T-cell (primary cell): ENCODE measurements around the gene ASB7. TPM values are rescaled to one million over a fixed set of nuclear protein-coding genes. Genes with fewer than 3 reads are reported as not detected.

Source experiments
- ATAC-seq, 4 experiments: fragments of 200-7000 bp in 3 of 4; fragments of 150-1000 bp in 1 of 4; cut with Tn5 transposase; replicated peaks in 1 of 4; 1 replicate in 3 of 4; 2 replicates in 1 of 4; pipeline ENCODE4 v1.10.0; 2021; ENCODE audit warnings: moderate library complexity in 3 of 4, mild to moderate bottlenecking in 2 of 4, moderate number of reproducible peaks in 1 of 4
- CTCF ChIA-PET, 2 donors: fragments of 300-600 bp; sonication (Branson Sonifier 250); formaldehyde crosslinking; loops; one replicate each; lab custom pipeline; 2022; ENCODE audit warnings: antibody characterized with exemption in 2 of 2; lab: Charles Lee
- POLR2A ChIA-PET, 2 donors: fragments of 300-600 bp; sonication (Branson Sonifier 250); formaldehyde crosslinking; loops; one replicate each; lab custom pipeline; 2022; ENCODE audit warnings: antibody characterized with exemption in 2 of 2; lab: Charles Lee
- DNase-seq, 35 experiments: peaks; one replicate each; pipeline versions ENCODE4 v3.0.0 to v3.0.0-alpha.2; 2013 to 2023
- H3K27ac ChIP-seq: one replicate; pipeline ENCODE4 v1.5.1; 2013; ENCODE audit warnings: low read length
- H3K27me3 ChIP-seq, 2 experiments: replicated peaks in 1 of 2; 1 replicate in 1 of 2; 2 replicates in 1 of 2; pipeline versions ENCODE4 v1.6.1 to v1.7.0; 2013; ENCODE audit warnings: low read length in 1 of 2, mixed read lengths in 1 of 2; ENCODE audit not compliant: control insufficient read depth in 2 of 2, insufficient read depth in 2 of 2; ENCODE audit errors: extremely low read depth in 1 of 2
- H3K36me3 ChIP-seq, 2 donors: 1 replicate in 1 of 2; 2 replicates in 1 of 2; pipeline versions ENCODE4 v1.6.1 to v1.7.0; 2013; ENCODE audit warnings: low read length in 1 of 2; ENCODE audit not compliant: control insufficient read depth in 2 of 2, insufficient read depth in 1 of 2; ENCODE audit errors: extremely low read depth in 1 of 2
- H3K4me1 ChIP-seq, 2 experiments: 1 replicate in 1 of 2; 2 replicates in 1 of 2; pipeline versions ENCODE4 v1.6.1 to v1.7.0; 2013; ENCODE audit warnings: low read length in 2 of 2, mixed read lengths in 1 of 2; ENCODE audit not compliant: insufficient read depth in 2 of 2, control insufficient read depth in 1 of 2; ENCODE audit errors: extremely low read depth in 1 of 2
- H3K4me3 ChIP-seq, 2 donors: 1 replicate in 1 of 2; 2 replicates in 1 of 2; pipeline versions ENCODE4 v1.5.1 to v1.7.0; 2013; ENCODE audit warnings: mild to moderate bottlenecking in 2 of 2, low read length in 1 of 2, moderate library complexity in 1 of 2; ENCODE audit not compliant: control insufficient read depth in 1 of 2; ENCODE audit errors: extremely low read depth in 1 of 2
- H3K9me3 ChIP-seq: 2 replicates; pipeline ENCODE4 v1.7.0; 2013
- H3K27ac Mint-ChIP-seq, 2 donors: one replicate each; pipeline ENCODE4 v1.8.0; 2020 to 2021; ENCODE audit warnings: mild to moderate bottlenecking in 2 of 2, mixed read lengths in 2 of 2
- H3K27me3 Mint-ChIP-seq, 2 donors: one replicate each; pipeline ENCODE4 v1.8.0; 2021 to 2022; ENCODE audit warnings: mixed read lengths in 2 of 2
- H3K36me3 Mint-ChIP-seq: one replicate; pipeline ENCODE4 v1.8.0; 2021; ENCODE audit warnings: mixed read lengths
- H3K4me1 Mint-ChIP-seq, 3 donors: one replicate each; pipeline ENCODE4 v1.8.0; 2020 to 2022; ENCODE audit warnings: mixed read lengths in 3 of 3, mild to moderate bottlenecking in 1 of 3
- H3K4me3 Mint-ChIP-seq, 3 donors: one replicate each; pipeline ENCODE4 v1.8.0; 2020 to 2022; ENCODE audit warnings: mild to moderate bottlenecking in 3 of 3, mixed read lengths in 3 of 3, moderate library complexity in 3 of 3
- H3K9me3 Mint-ChIP-seq, 3 donors: one replicate each; pipeline ENCODE4 v1.8.0; 2020 to 2022; ENCODE audit warnings: mixed read lengths in 3 of 3
- WGBS: methylation state at CpG from one replicate; pipeline ENCODE4 v1.1.5; 2013; ENCODE audit warnings: missing lambda C conversion rate; ENCODE audit not compliant: insufficient coverage; 5-methylcytosine and 5-hydroxymethylcytosine counted together
- total RNA-seq, 35 experiments: library from RNA in 6 of 35; stranded (reverse) in 6 of 35; fragments of 120-200 nt in 1 of 35; gene quantifications; one replicate each; pipeline versions ENCODE4 v1.2.1 to v1.2.4 and lab custom pipeline; 2013 to 2026

Gene ASB7
- total RNA-seq, 5 donors from 2014 or later (not counting 1 experiment from before 2014, with no cell fraction given) = 17.7 to 24.8 (median 21.8) TPM

DNA sequence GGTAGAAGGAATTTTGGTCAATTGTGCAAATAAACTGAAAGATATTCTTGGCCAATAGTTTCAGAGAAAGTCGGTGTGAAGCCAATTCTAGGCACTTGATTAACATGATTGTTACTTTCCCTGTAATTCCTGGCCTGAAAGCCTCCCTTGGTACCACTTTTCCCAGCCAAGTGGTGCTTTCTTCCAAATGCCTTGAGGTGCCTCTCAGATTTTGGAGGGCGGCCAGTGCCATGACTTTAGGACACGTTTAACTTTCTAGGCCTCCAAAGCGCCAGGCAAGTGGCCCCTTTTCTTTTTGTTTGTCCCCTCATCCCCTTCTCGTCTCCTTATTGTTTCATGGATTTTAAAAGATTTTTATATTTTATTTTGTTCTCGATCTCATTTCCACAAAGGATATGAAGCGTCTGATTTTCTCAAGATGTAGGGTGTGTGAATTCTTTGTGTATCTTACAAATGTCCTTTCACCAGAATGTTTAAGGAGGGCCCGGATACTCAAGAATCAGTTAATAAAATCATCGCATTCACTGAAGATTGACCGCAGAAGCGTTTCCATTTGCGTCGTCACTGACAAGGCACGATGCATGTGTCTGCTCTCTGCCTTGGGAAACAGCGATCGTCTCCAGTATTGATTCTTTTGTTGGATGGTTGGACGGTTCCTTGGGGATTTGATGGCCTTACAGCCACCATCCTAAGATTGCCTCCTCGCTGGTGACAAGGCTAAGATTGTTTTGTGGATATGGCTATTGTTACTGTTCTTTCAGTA lies 87.8 kb downstream of the ASB7 start:
- H3K9me3 Mint-ChIP-seq = no peaks in the 10 kb centered on the region
- no peak for ATAC-seq
- no peaks in the 10 kb centered on the region for H3K4me1 Mint-ChIP-seq
- Histone ChIP-seq H3K9me3 (no peaks in the 10 kb centered on the region), H3K36me3 (no peaks in the 10 kb centered on the region), H3K27me3 (peaks cover 0 to 23% of the 10 kb centered on the region in 2 experiments), H3K4me3 (no peak overlapping the region), H3K27ac (no peak overlapping the region), H3K4me1 (no peaks in the 10 kb centered on the region)
- ChIA-PET POLR2A (no interaction called here), CTCF (no interaction called here)
- DNase-seq = no peak
- WGBS = 86% methylated on average over 10 of the region's 18 CpGs
- no peak overlapping the region for H3K4me3 Mint-ChIP-seq
- H3K27ac Mint-ChIP-seq = no peak overlapping the region
- peaks cover 7 to 21% of the 10 kb centered on the region in 2 donors for H3K27me3 Mint-ChIP-seq
- H3K36me3 Mint-ChIP-seq = no peaks in the 10 kb centered on the region

DNA sequence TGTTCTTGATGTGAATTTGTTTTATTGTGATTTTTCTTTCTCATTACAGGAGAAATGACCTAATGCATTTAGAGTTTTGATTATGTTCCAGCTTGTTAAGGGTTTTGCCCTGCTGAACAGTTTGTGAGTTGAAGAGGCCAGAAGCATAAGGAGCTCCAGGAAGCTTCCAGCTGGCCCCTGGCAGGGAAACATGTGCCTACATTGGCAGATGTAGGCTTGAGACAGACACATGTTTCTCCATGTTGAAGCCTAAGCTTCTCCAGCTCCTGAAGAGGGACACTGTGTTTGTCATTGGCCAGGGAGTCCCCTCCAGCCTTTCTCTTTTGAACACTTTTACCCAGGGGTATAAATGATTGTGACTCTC lies 88.4 kb downstream of the ASB7 start:
- ATAC-seq (no peak), DNase-seq (no peak)
- H3K27me3 ChIP-seq = peaks cover 0 to 21% of the 10 kb centered on the region in 2 experiments
- Mint-ChIP-seq H3K4me3 (no peak overlapping the region), H3K4me1 (no peaks in the 10 kb centered on the region), H3K27ac (no peak overlapping the region), H3K27me3 (peaks cover 9 to 23% of the 10 kb centered on the region in 2 donors), H3K36me3 (no peaks in the 10 kb centered on the region), H3K9me3 (peaks cover 0 to 1% (median 0%) of the 10 kb centered on the region in 3 donors)
- H3K36me3 ChIP-seq = no peaks in the 10 kb centered on the region
- no peak overlapping the region for H3K4me3 ChIP-seq
- no peaks in the 10 kb centered on the region for H3K9me3 ChIP-seq
- no peaks in the 10 kb centered on the region for H3K4me1 ChIP-seq
- ChIA-PET POLR2A (no interaction called here), CTCF (no interaction called here)
- H3K27ac ChIP-seq = no peak overlapping the region

DNA sequence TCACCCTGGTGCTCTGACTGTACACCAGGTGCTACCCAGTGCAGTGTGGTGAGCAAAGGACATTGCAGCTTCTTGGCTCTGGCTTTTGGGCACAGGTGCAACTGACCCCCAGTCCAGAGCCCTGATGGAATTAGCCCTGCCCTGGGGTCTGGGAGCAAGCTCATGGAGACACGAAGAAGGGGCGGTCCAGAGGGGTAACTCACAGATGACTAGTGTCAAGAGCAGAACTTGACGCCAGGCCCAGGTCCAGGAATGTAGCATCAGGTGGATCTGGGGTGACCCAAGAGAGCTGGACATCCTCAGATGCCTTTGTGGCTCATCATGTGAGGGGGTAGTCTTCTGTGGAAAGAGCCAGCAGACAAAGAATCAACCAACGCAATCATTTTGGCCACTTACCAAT lies 88.9 kb downstream of the ASB7 start:
- ATAC-seq (no peak), DNase-seq (no peak)
- CTCF ChIA-PET = no interaction called here
- H3K4me3 ChIP-seq = no peak overlapping the region
- Mint-ChIP-seq H3K4me1 (no peaks in the 10 kb centered on the region), H3K9me3 (peaks cover 0 to 6% (median 0%) of the 10 kb centered on the region in 3 donors), H3K27ac (no peak overlapping the region), H3K27me3 (peaks cover 9 to 26% of the 10 kb centered on the region in 2 donors), H3K4me3 (no peak overlapping the region), H3K36me3 (no peaks in the 10 kb centered on the region)
- no peak overlapping the region for H3K27ac ChIP-seq
- no peaks in the 10 kb centered on the region for H3K4me1 ChIP-seq
- H3K27me3 ChIP-seq = peaks cover 0 to 18% of the 10 kb centered on the region in 2 experiments
- 88% methylated on average over 2 of the region's 4 CpGs for WGBS
- POLR2A ChIA-PET = no interaction called here
- H3K36me3 ChIP-seq = no peaks in the 10 kb centered on the region
- H3K9me3 ChIP-seq = no peaks in the 10 kb centered on the region

DNA sequence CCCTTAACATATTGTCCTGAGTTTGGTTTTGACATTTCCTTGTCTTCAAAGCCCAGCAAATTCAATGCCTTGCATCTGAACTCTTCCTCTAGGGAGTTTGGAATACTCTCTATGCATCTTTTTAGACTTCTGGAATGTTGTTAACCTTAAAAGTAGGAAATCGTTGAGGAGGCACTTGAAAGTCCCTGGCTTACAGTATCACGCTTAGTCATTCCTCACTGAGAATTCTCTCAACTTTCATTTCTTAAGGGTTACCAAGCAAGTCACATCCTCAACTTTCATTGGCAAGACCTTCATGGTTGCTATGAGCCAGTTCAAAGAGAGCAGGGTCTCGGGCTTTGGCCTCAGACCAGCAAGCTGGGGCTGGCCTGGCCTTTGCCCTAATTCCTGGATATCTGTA lies 89.9 kb downstream of the ASB7 start:
- Mint-ChIP-seq H3K4me1 (no peaks in the 10 kb centered on the region), H3K9me3 (peaks cover 0 to 6% (median 0%) of the 10 kb centered on the region in 3 donors), H3K4me3 (no peak overlapping the region), H3K27me3 (peaks cover 12 to 21% of the 10 kb centered on the region in 2 donors), H3K36me3 (no peaks in the 10 kb centered on the region), H3K27ac (no peak overlapping the region)
- no peak overlapping the region for H3K27ac ChIP-seq
- ATAC-seq = no peak
- WGBS = 79% methylated on average over 2 of the region's 3 CpGs
- no peak for DNase-seq
- ChIA-PET CTCF (no interaction called here), POLR2A (no interaction called here)
- peaks cover 0 to 16% of the 10 kb centered on the region in 2 experiments for H3K27me3 ChIP-seq
- no peak overlapping the region for H3K4me3 ChIP-seq
- no peaks in the 10 kb centered on the region for H3K9me3 ChIP-seq
- H3K4me1 ChIP-seq = no peaks in the 10 kb centered on the region
- H3K36me3 ChIP-seq = no peaks in the 10 kb centered on the region

DNA sequence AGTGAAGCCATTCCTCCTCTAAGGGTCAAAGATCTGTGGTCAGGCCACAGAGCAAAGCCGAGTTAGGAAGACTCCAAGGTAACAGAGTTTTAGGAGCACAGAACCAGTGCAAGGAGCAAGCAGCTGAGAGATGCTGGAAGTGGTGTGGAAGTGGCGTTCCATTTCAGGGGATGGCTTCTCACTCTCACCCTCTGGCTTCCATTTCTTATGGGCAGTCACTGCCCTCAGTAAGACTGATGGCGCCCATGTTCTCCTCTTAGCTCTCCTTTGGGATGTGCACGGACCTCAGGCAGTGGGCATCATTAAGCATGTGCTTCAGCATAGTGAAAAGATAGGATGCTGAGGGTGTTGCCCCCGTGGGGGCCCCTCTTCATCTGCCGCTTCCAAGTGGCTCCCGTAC lies 90.3 kb downstream of the ASB7 start:
- Histone ChIP-seq H3K4me3 (no peak overlapping the region), H3K27ac (no peak overlapping the region), H3K4me1 (no peaks in the 10 kb centered on the region), H3K9me3 (no peaks in the 10 kb centered on the region), H3K27me3 (peaks cover 0 to 16% of the 10 kb centered on the region in 2 experiments), H3K36me3 (no peaks in the 10 kb centered on the region)
- 75% methylated on average over 5 of the region's 7 CpGs for WGBS
- Mint-ChIP-seq H3K27me3 (peaks cover 9 to 18% of the 10 kb centered on the region in 2 donors), H3K27ac (no peak overlapping the region), H3K36me3 (no peaks in the 10 kb centered on the region), H3K4me3 (no peak overlapping the region), H3K4me1 (no peaks in the 10 kb centered on the region), H3K9me3 (peaks cover 0 to 6% (median 0%) of the 10 kb centered on the region in 3 donors)
- DNase-seq (no peak), ATAC-seq (no peak)
- POLR2A ChIA-PET = no interaction called here
- CTCF ChIA-PET = no interaction called here

DNA sequence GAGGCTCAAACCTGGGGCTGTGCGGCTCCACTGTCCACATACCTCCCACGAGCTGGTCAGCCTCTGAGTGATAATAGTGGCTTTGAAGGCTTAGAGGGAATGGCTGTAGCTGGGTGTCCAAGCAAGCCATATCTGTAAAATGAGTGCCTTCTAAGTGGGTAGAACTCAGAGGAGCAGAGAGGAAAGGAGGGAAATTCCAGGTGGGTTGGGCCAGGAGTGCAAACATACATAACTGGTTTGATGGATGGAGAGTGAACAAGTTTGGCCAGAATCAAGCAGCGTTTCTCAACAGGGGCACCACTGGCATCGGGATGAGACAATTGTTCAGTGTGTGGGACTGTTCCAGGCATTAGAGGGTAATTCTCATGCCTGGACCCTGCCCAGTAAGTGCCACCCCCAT lies 91.1 kb downstream of the ASB7 start:
- no peaks in the 10 kb centered on the region for H3K4me1 Mint-ChIP-seq
- ChIA-PET CTCF (no interaction called here), POLR2A (no interaction called here)
- H3K4me3 Mint-ChIP-seq = no peak overlapping the region
- peaks cover 0 to 6% (median 0%) of the 10 kb centered on the region in 3 donors for H3K9me3 Mint-ChIP-seq
- H3K36me3 ChIP-seq = no peaks in the 10 kb centered on the region
- no peaks in the 10 kb centered on the region for H3K4me1 ChIP-seq
- ATAC-seq = no peak
- no peaks in the 10 kb centered on the region for H3K9me3 ChIP-seq
- no peak overlapping the region for H3K27ac Mint-ChIP-seq
- H3K27ac ChIP-seq = no peak overlapping the region
- no peak for DNase-seq
- peaks cover 9 to 15% of the 10 kb centered on the region in 2 donors for H3K27me3 Mint-ChIP-seq
- H3K27me3 ChIP-seq = peaks cover 0 to 11% of the 10 kb centered on the region in 2 experiments
- H3K36me3 Mint-ChIP-seq = no peaks in the 10 kb centered on the region
- no peak overlapping the region for H3K4me3 ChIP-seq
- no CpG with 5 or more reads among the region's 4 CpGs for WGBS
